Stomach (tissue), 9 donors: ENCODE data around the gene USP54. TPM values are rescaled to one million over a fixed set of nuclear protein-coding genes. Genes with fewer than 3 reads are reported as not detected.
A peak's percentile ranks its signal among the peaks of the same experiment; 100 is the strongest.

Source experiments
- DNase-seq, 2 donors: peaks; one replicate each; pipeline versions ENCODE4 v3.0.0 to v3.0.0-alpha.2; 2013 to 2019
- H3K27ac ChIP-seq, 5 donors: fragments of 200-600 bp in 4 of 5; sonication (generic) in 4 of 5; one replicate each; pipeline ENCODE4 v1.5.1; 2013 to 2019; ENCODE audit warnings: mild to moderate bottlenecking in 1 of 5, moderate library complexity in 1 of 5
- H3K27me3 ChIP-seq, 3 donors: fragments of 200-600 bp; sonication (generic); one replicate each; pipeline ENCODE4 v1.5.1; 2017 to 2019; ENCODE audit warnings: mixed run types in 1 of 3
- H3K36me3 ChIP-seq, 4 donors: fragments of 200-600 bp; sonication (generic); 1 replicate in 3 of 4; 2 replicates in 1 of 4; pipeline ENCODE4 v1.5.1; 2016 to 2019
- H3K4me1 ChIP-seq, 4 donors: fragments of 200-600 bp; sonication (generic); one replicate each; pipeline ENCODE4 v1.5.1; 2016 to 2019
- H3K4me3 ChIP-seq, 4 donors: fragments of 200-600 bp; sonication (generic) in 3 of 4; one replicate each; pipeline ENCODE4 v1.5.1; 2016 to 2019; ENCODE audit warnings: mild to moderate bottlenecking in 1 of 4
- H3K9me3 ChIP-seq, 4 donors: fragments of 200-600 bp; sonication (generic); one replicate each; pipeline ENCODE4 v1.5.1; 2016 to 2019
- EP300 ChIP-seq: sonication (generic); formaldehyde crosslinking; IDR thresholded peaks from one replicate; pipeline ENCODE4 v1.6.1; 2017; ENCODE audit warnings: antibody characterized with exemption
- POLR2A ChIP-seq, 4 donors: fragments of 450-650 bp; IDR thresholded peaks; one replicate each; pipeline ENCODE4 v1.6.1; 2016; ENCODE audit warnings: antibody characterized with exemption in 4 of 4, control low read depth in 2 of 4, mild to moderate bottlenecking in 1 of 4, moderate library complexity in 1 of 4
- POLR2AphosphoS5 ChIP-seq, 3 donors: sonication (generic); formaldehyde crosslinking; IDR thresholded peaks; one replicate each; pipeline ENCODE4 v1.6.1; 2016; ENCODE audit warnings: antibody characterized with exemption in 3 of 3
- WGBS, 5 donors: extraction: QIAGEN DNeasy Blood & Tissue Kit in 3 of 5; methylation state at CpG; one replicate each; pipeline versions ENCODE4 v1.1.5 to v1.1.7; 2013 to 2018; 5-methylcytosine and 5-hydroxymethylcytosine counted together
- intact Hi-C: fragments of 100-400 bp; cut with DNase I; formaldehyde crosslinking; loops from one replicate; pipeline ENCODE4 v1.15.1; 2023; ENCODE audit warnings: low total_unique reads
- polyA plus RNA-seq, 3 donors: library from polyadenylated mRNA; stranded (reverse); fragments of 200-250 nt; gene quantifications; one replicate each; pipeline ENCODE4 v1.2.3, GENCODE V29; 2013
- total RNA-seq, 5 donors: library from RNA; depleted of rRNA; stranded (reverse); fragments of >200 nt; gene quantifications; one replicate each; pipeline versions ENCODE4 v1.1.0 to v1.2.3, GENCODE V29; 2014 to 2016
- TF ChIP-seq, protein P1 (sequence below), 7 experiments: fragments of 450-650 bp in 4 of 7; fragments of 200-600 bp in 3 of 7; sonication (generic) in 3 of 7; IDR thresholded peaks; one replicate each; pipeline ENCODE4 v1.5.1; 2016 to 2019; ENCODE audit warnings: antibody characterized with exemption in 7 of 7, control low read depth in 2 of 7, mild to moderate bottlenecking in 1 of 7
- donor health status: healthy with polysubstance abuse.
- donor health status: Bipolar disorder and iron deficiency.
- donor health status: healthy.

USP54 gene
- total and polyA plus RNA-seq, 8 donors, result 7.3 to 369 (median 69.4) TPM

DNA sequence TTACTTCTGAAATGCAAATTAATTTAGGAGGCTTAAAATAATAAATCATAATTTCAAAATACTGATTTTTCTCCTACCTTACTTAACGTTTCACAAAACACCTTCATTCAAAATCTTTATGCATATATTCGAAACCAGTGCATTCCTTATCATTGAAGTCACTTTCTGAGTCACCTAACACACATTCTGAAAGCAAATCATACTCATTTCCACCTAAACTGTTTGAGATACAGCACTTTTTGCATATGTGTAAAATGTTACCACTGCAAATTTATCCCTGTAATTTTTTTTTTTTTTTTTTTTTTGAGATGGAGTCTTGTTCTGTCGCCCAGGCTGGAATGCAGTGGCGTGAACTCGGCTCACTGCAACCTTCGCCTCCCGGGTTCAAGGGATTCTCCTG lies 111.0 kb downstream of the USP54 start:
- intact Hi-C loops, result no loop called here
- Histone ChIP-seq H3K9me3 (no peaks in the 10 kb centered on the region), H3K27ac (no peak overlapping the region), H3K27me3 (no peaks in the 10 kb centered on the region), H3K4me3 (no peak overlapping the region), H3K36me3 (peaks cover 14 to 55% (median 53%) of the 10 kb centered on the region in 4 donors), H3K4me1 (peaks cover 0 to 4% (median 0%) of the 10 kb centered on the region in 4 donors)
- DNase-seq, result no peak
- 75 to 86% (median 79%) methylated on average over 7 of the region's 7 CpGs for WGBS, 5 donors
- no peak for TF ChIP-seq EP300
- TF ChIP-seq, protein P1, sequence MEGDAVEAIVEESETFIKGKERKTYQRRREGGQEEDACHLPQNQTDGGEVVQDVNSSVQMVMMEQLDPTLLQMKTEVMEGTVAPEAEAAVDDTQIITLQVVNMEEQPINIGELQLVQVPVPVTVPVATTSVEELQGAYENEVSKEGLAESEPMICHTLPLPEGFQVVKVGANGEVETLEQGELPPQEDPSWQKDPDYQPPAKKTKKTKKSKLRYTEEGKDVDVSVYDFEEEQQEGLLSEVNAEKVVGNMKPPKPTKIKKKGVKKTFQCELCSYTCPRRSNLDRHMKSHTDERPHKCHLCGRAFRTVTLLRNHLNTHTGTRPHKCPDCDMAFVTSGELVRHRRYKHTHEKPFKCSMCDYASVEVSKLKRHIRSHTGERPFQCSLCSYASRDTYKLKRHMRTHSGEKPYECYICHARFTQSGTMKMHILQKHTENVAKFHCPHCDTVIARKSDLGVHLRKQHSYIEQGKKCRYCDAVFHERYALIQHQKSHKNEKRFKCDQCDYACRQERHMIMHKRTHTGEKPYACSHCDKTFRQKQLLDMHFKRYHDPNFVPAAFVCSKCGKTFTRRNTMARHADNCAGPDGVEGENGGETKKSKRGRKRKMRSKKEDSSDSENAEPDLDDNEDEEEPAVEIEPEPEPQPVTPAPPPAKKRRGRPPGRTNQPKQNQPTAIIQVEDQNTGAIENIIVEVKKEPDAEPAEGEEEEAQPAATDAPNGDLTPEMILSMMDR (IDR thresholded peaks at IDR 0.05), result no peak
- no peak for TF ChIP-seq POLR2AphosphoS5 (IDR thresholded peaks at IDR 0.05)
- no peak for TF ChIP-seq POLR2A (IDR thresholded peaks at IDR 0.05)

DNA sequence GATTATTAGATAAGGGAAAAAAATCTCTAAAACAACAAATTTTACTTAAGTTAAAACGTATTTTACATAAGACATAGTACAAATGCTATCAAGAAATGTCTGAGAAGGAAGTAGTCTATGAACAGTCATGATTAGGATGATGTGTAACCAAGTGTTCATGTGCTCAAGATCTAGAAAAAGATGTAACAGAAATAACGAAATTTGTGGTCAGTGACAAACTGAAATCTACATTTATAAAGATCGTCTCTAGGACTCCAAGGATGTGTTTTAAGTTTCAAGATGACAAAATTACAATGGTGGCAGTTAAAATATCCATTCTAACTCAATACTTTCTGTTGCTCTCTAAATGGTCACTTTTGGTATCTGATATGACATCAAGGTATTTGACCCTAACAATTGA lies 112.5 kb downstream of the USP54 start:
- Histone ChIP-seq H3K27ac (no peak overlapping the region), H3K36me3 (peaks cover 18 to 70% (median 68%) of the 10 kb centered on the region in 4 donors), H3K4me3 (no peak overlapping the region), H3K27me3 (no peaks in the 10 kb centered on the region), H3K9me3 (no peaks in the 10 kb centered on the region), H3K4me1 (peaks cover 0 to 4% (median 0%) of the 10 kb centered on the region in 4 donors)
- TF ChIP-seq POLR2A (IDR thresholded peaks at IDR 0.05) (no peak), EP300 (no peak), POLR2AphosphoS5 (IDR thresholded peaks at IDR 0.05) (no peak)
- TF ChIP-seq, protein P1 (IDR thresholded peaks at IDR 0.05), result no peak
- WGBS, 5 donors, result 74 to 83% (median 81%) methylated on average over 3 of the region's 3 CpGs
- DNase-seq, result no peak
- intact Hi-C loops, result no loop called here

DNA sequence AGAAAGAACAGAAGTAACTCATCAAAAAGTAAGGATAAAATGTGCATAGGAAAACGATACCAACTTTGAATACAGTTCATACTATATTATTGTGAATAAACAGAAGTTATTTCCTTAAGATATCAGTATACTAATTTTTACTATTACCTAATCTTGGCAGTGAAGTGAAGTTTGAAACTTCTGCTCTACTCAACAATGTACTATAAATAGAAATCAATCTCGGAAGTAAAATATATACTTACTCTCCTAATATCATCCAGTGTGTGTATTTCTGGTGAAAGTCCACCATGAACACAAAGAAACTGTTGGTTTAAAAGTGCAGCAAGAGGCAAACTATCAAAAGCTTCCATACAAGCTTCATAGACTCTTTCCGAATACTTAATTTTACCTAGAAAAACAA lies 119.9 kb downstream of the USP54 start:
- Histone ChIP-seq H3K27ac (peak overlapping the region in 1 of 5 donors; percentile 11), H3K27me3 (no peaks in the 10 kb centered on the region), H3K4me3 (no peak overlapping the region), H3K9me3 (no peaks in the 10 kb centered on the region), H3K4me1 (peaks cover 0 to 11% (median 4%) of the 10 kb centered on the region in 4 donors), H3K36me3 (peaks cover 20 to 99% (median 96%) of the 10 kb centered on the region in 4 donors)
- intact Hi-C loops, result no loop called here
- DNase-seq, result no peak
- 31 to 53% (median 42%) methylated on average over 3 of the region's 3 CpGs for WGBS, 5 donors
- TF ChIP-seq POLR2AphosphoS5 (IDR thresholded peaks at IDR 0.05) (no peak), EP300 (no peak), POLR2A (IDR thresholded peaks at IDR 0.05) (no peak)
- TF ChIP-seq, protein P1 (IDR thresholded peaks at IDR 0.05), result no peak

DNA sequence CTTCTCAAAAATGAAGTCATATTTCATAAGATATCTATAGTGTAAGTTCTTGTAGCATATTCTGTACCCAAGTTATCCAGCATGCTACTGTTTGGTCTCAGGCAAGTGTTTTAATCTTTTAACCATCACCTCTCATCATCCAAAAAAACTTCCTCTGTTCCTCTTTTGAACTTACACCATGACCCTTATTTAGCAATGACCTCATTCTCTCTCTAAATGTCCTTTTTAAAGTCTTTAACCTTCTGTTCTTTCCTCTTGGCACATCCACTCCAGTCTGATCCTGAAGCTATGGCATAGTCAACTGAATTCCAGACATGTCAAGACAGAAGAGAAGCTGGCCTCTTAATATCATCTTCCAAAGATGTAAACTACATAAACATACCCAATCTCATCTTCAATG lies 121.6 kb downstream of the USP54 start:
- intact Hi-C loops, result no loop called here
- no peak for DNase-seq
- no peaks in the 10 kb centered on the region for H3K9me3 ChIP-seq
- no peak overlapping the region for H3K4me3 ChIP-seq
- peaks cover 20 to 99% (median 95%) of the 10 kb centered on the region in 4 donors for H3K36me3 ChIP-seq
- no peak overlapping the region for H3K27ac ChIP-seq
- no peaks in the 10 kb centered on the region for H3K27me3 ChIP-seq
- peaks cover 0 to 11% (median 4%) of the 10 kb centered on the region in 4 donors for H3K4me1 ChIP-seq
- TF ChIP-seq POLR2A (IDR thresholded peaks at IDR 0.05), result no peak
- TF ChIP-seq, protein P1 (IDR thresholded peaks at IDR 0.05), result no peak
- no peak for TF ChIP-seq POLR2AphosphoS5 (IDR thresholded peaks at IDR 0.05)
- TF ChIP-seq EP300, result no peak
